ENCODE data around the gene GFI1.
"Not testable (repeated sequence)": the region's sequence is repeated elsewhere in the genome, so short reads cannot be mapped to it uniquely, and the experiment has no call there.

Gene GFI1

DNA sequence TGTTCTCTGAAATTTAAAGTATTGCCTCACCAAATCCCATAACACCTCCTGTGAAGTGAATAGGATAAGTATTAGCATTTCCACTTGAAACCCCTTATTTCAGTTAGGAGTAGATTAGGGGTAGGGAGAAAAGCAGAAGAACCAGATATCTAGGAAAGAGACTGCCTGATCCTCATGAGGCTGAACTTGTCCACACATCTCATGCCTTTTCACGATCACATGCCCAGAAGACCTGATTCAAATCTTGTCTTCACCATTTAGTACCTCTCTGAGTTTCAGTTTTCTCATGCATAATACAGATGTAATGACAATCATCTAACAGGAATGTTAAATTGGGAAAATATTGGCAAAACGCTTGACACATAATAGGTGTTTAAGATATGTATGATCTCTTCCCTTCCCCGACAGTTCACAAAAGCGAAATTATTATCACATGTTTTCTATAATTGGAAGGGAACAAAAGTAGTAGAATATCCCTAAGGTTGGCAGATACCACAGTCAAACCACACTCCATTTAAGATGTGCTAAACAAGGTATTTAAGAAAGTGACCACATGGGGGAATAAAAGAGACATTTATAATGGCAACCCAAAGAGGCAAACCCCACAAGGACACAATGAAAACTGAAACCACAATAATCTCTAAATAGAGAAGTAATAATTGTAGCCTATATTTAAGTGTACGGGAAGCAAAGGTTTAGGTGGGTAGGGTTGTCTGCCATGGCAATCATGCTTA, 25.2 kb downstream of the GFI1 start:
- no peak for DNase-seq

DNA sequence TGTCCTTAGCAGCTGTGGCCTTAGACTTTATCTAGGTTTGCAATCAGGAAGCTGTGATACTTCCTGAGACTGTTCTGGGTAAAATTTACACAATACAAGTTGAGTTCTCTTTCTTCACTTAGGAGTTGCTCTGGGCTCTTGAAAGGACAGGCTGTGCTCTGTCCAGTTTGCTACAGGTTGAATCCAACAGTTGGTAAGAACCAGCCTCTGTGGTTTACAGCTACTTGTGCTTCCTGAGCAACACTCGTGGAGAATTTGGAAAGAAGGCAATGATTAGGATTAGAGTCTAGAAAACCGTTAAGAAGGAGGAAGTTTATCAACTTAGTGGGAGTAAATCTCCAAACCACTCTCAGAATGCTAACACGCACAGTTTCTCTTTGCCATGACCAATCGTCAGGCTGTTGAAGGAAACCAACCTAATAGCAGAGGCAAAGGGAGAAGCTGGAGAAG, 26.8 kb downstream of the GFI1 start:
- no peak for DNase-seq

DNA sequence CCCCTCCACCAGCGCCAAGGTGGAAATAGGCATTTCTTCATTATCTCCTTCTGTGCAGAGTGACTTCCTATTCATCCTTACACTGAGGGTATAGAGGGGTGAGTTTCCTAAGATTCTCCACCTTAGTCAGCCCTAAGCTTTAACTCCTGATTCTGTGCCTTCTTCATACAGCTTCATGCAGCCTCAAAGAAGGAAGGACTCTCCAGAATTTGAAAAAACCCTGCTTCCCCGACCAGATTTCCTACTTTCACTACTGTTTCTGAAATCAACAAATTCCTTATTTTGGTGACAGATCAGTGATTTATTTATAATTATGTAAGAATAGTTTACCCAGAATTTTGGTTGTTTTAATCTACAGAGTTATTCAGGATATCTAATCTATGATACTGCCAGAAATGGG, 28.6 kb downstream of the GFI1 start:
- no peak for DNase-seq

- DNase-seq, result no peak
Measured at GRCh38 chr1:92447976-92448375, 38.7 kb downstream of the GFI1 start.

DNA sequence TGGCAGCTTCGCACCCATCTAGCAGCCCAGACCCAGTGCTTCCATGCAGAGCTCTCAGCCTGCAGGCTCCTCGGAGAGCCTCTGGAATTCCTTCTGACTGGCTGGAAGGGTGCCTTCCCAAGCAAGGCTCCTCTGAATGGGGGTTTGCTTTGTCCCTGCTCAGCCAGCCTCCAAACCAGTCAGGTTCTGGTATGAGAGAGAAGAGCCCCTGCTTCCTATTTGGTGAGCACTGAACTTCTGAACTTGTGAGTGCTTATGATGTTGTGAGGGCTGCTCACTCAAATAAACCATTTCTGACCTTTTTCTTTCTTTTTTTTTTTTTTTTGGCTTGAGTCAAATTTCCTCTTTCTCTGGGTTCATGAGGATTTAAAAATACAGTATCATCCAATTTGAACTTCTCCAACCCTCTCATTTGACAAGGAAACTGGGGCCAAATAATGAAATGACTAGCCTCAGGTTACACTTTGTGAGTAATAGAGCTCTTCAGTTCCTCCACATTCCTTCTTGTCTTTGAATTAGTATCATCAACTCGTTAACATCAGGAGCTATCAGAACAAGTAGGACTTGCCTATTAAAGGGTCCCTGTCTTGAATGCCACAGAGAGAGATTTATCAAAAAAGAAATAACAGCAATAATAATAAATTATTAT, 39.6 kb downstream of the GFI1 start:
- DNase-seq, result no peak

DNA sequence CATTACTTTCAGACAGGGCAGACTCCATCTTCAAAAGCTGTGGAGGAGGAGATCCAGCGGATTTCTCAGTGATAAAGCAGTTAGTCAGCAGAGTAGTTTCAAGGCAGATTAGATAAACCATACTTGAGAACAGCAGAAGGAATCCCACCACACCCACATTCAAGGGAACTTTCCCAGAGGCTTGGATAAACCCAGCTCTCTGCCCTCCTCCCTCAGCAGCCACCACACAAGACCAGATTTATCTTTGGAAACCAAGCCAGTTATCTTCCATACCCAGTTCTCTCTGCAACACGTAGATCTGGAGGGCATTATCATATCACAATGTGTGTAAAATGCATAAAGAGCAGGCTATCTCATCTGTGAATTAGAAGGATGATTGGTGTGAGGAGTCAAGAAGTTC, 40.2 kb downstream of the GFI1 start:
- no peak for DNase-seq

- DNase-seq, result no peak
Measured at GRCh38 chr1:92445865-92446264, 40.9 kb downstream of the GFI1 start.

GRCh38 chr1:92444351-92444750, 42.4 kb downstream of the GFI1 start:
- no peak for DNase-seq

GRCh38 chr1:92443893-92444292, 42.8 kb downstream of the GFI1 start:
- no peak for DNase-seq

GRCh38 chr1:92442351-92442750, 44.4 kb downstream of the GFI1 start:
- DNase-seq, result no peak

- no peak for DNase-seq
Measured at GRCh38 chr1:92441697-92442342, 44.9 kb downstream of the GFI1 start.

GRCh38 chr1:92441316-92441696, 45.4 kb downstream of the GFI1 start:
- no peak for DNase-seq

- DNase-seq, result no peak
Measured at GRCh38 chr1:92439291-92439690, 47.4 kb downstream of the GFI1 start.

GRCh38 chr1:92434572-92434971, 52.2 kb downstream of the GFI1 start:
- DNase-seq, result not testable (repeated sequence)

DNA sequence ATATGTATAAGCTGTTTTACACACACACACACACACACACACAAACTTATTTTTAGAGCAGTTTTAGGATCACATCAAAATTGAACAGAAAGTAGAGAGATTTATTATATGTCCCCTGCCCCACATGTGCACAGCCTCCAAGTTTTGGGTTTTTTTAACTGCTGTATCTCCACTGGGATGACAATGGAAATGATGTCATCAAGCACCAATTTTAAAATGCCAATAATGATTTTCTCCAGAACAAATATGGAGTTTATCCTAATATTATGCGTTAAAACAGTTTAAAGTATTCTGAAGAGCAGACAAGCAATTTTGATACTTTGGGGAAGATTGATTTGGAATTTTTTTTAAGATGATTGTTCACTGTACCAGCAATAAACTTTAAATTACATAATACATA, 56.7 kb downstream of the GFI1 start:
- DNase-seq, result no peak

- DNase-seq, result no peak
Measured at GRCh38 chr1:92425617-92426016, 61.1 kb downstream of the GFI1 start.

Data from activated naive CD4-positive, alpha-beta T cell treated with Interleukin-2 at 50 U/mL for 16 hours (primary cell).